Small intestine (tissue), 16 donors: ENCODE measurements around the gene TEX2. TPM values are rescaled to one million over a fixed set of nuclear protein-coding genes. Genes with fewer than 3 reads are reported as not detected.

ENCODE experiments used
- DNase-seq, 2 donors: peaks; one replicate each; pipeline versions ENCODE4 v3.0.0 to v3.0.0-alpha.2; 2013
- FAIRE-seq: peaks from 2 replicates; lab custom pipeline; 2012; peaks lifted over from hg19 to GRCh38; lab: Jason Lieb, UNC
- H3K27ac ChIP-seq, 3 donors: one replicate each; pipeline ENCODE4 v1.5.1; 2013; ENCODE audit warnings: low read length in 2 of 3, mild to moderate bottlenecking in 2 of 3, control low read depth in 1 of 3, inconsistent platforms in 1 of 3, low read depth in 1 of 3, moderate library complexity in 1 of 3
- H3K27me3 ChIP-seq, 3 donors: one replicate each; pipeline ENCODE4 v1.6.1; 2013; ENCODE audit warnings: low read length in 3 of 3, inconsistent platforms in 1 of 3; ENCODE audit not compliant: control insufficient read depth in 3 of 3, insufficient read depth in 3 of 3
- H3K36me3 ChIP-seq, 3 donors: one replicate each; pipeline ENCODE4 v1.6.1; 2013; ENCODE audit warnings: low read length in 3 of 3, inconsistent platforms in 1 of 3, low read depth in 1 of 3, mild to moderate bottlenecking in 1 of 3, moderate library complexity in 1 of 3; ENCODE audit not compliant: control insufficient read depth in 3 of 3, insufficient read depth in 2 of 3
- H3K4me1 ChIP-seq, 3 donors: one replicate each; pipeline ENCODE4 v1.6.1; 2013; ENCODE audit warnings: low read length in 2 of 3, inconsistent platforms in 1 of 3, low read depth in 1 of 3, mild to moderate bottlenecking in 1 of 3, moderate library complexity in 1 of 3; ENCODE audit not compliant: control insufficient read depth in 3 of 3, insufficient read depth in 2 of 3
- H3K4me3 ChIP-seq, 3 donors: one replicate each; pipeline ENCODE4 v1.5.1; 2013; ENCODE audit warnings: low read length in 3 of 3, control low read depth in 1 of 3, inconsistent platforms in 1 of 3, low read depth in 1 of 3, mild to moderate bottlenecking in 1 of 3, moderate library complexity in 1 of 3
- H3K9me3 ChIP-seq, 2 donors: one replicate each; pipeline ENCODE4 v1.6.1; 2013; ENCODE audit warnings: low read depth in 1 of 2, low read length in 1 of 2; ENCODE audit not compliant: control insufficient read depth in 2 of 2, insufficient read depth in 1 of 2
- WGBS, 3 donors: extraction: QIAGEN DNeasy Blood & Tissue Kit; methylation state at CpG; one replicate each; pipeline ENCODE4 v1.1.7; 2013; 5-methylcytosine and 5-hydroxymethylcytosine counted together
- long read RNA-seq, 10 donors: transcript quantifications; one replicate each; lab custom pipeline, GENCODE V29; 2026
- polyA plus RNA-seq, 4 donors: library from polyadenylated mRNA; stranded (reverse) in 3 of 4; unstranded in 1 of 4; fragments of 200-250 nt in 3 of 4; fragments of 120-200 nt in 1 of 4; gene quantifications; one replicate each; pipeline versions ENCODE4 v1.2.1 to v1.2.3, GENCODE V29; 2013
- donor health status: healthy with polysubstance abuse.
- donor health status: control.
- donor health status: control.
- donor health status: Bipolar disorder and iron deficiency.
- donor health status: healthy.

TEX2 gene, protein sequence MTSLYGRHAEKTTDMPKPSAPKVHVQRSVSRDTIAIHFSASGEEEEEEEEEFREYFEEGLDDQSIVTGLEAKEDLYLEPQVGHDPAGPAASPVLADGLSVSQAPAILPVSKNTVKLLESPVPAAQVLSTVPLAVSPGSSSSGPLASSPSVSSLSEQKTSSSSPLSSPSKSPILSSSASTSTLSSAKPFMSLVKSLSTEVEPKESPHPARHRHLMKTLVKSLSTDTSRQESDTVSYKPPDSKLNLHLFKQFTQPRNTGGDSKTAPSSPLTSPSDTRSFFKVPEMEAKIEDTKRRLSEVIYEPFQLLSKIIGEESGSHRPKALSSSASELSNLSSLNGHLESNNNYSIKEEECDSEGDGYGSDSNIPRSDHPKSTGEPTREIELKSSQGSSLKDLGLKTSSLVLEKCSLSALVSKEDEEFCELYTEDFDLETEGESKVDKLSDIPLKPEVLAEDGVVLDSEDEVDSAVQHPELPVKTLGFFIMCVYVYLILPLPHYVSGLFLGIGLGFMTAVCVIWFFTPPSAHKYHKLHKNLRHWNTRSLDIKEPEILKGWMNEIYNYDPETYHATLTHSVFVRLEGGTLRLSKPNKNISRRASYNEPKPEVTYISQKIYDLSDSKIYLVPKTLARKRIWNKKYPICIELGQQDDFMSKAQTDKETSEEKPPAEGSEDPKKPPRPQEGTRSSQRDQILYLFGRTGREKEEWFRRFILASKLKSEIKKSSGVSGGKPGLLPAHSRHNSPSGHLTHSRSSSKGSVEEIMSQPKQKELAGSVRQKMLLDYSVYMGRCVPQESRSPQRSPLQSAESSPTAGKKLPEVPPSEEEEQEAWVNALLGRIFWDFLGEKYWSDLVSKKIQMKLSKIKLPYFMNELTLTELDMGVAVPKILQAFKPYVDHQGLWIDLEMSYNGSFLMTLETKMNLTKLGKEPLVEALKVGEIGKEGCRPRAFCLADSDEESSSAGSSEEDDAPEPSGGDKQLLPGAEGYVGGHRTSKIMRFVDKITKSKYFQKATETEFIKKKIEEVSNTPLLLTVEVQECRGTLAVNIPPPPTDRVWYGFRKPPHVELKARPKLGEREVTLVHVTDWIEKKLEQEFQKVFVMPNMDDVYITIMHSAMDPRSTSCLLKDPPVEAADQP
- 10 to 100 TPM in 2 of 4 donors, 1 to 10 TPM in 2; 4.2 to 44.1 (median 10.6) TPM for polyA plus RNA-seq
- long read RNA-seq, donor 1 = 0 reads
- long read RNA-seq, donor 2 = 0 reads
- long read RNA-seq, donor 3, partial matches to known transcripts = 6 of 6 reads
- long read RNA-seq, donor 3, other reads (novel, unspliced or antisense) = 0 of 6 reads
- long read RNA-seq, donor 4 = 0 reads
- long read RNA-seq, donor 5 = 0 reads
- long read RNA-seq, donor 6 = 0 reads
- long read RNA-seq, donor 7, full-length matches to known transcripts = 1 of 1 reads
- long read RNA-seq, donor 7, partial matches to known transcripts = 0 of 1 reads
- long read RNA-seq, donor 7, other reads (novel, unspliced or antisense) = 0 of 1 reads
- long read RNA-seq, donor 8, full-length matches to known transcripts = 1 of 1 reads
- long read RNA-seq, donor 8, partial matches to known transcripts = 0 of 1 reads
- long read RNA-seq, donor 8, other reads (novel, unspliced or antisense) = 0 of 1 reads
- long read RNA-seq, donor 9 = 0 reads
- long read RNA-seq, donor 10, full-length matches to known transcripts = 3 of 10 reads
- long read RNA-seq, donor 10, partial matches to known transcripts = 7 of 10 reads
- long read RNA-seq, donor 10, other reads (novel, unspliced or antisense) = 0 of 10 reads

- Histone ChIP-seq H3K36me3 (no peaks in the 10 kb centered on the region), H3K4me1 (peaks cover 3 to 23% (median 9%) of the 10 kb centered on the region in 3 donors), H3K4me3 (peak within 1 kb of the TSS; percentile 66 to 92 (median 74)), H3K27ac (peak within 1 kb of the TSS; percentile 84 to 90 (median 88)), H3K9me3 (no peaks in the 10 kb centered on the region), H3K27me3 (peaks cover 0 to 4% (median 0%) of the 10 kb centered on the region in 3 donors)
- 0 to 1% (median 1%) methylated on average over 49 to 69 of the region's 69 CpGs for WGBS, 3 donors
- DNase-seq (peak; percentile 94 to 95), FAIRE-seq (no peak)
These were observed at the start of gene TEX2 for GRCh38 chr17:64263000-64263766. TSS of gene TEX2 (minus strand) at chr17:64263260. CDS start at chr17:64214217, 49,043 bp downstream.

GRCh38 chr17:64309710-64310109 is 46.6 kb upstream of the TEX2 start:
- DNase-seq (no peak), FAIRE-seq (no peak)
- 68 to 74% (median 74%) methylated on average over 4 of the region's 4 CpGs for WGBS, 3 donors

GRCh38 chr17:64309021-64309420 is 46.0 kb upstream of the TEX2 start:
- DNase-seq = no peak
- H3K4me3 ChIP-seq = no peak overlapping the region
- WGBS, 3 donors = 56 to 78% (median 74%) methylated on average over 2 of the region's 2 CpGs
- H3K9me3 ChIP-seq = no peaks in the 10 kb centered on the region
- H3K27ac ChIP-seq = no peak overlapping the region
- no peaks in the 10 kb centered on the region for H3K27me3 ChIP-seq
- H3K36me3 ChIP-seq = no peaks in the 10 kb centered on the region
- peaks cover 0 to 7% (median 0%) of the 10 kb centered on the region in 3 donors for H3K4me1 ChIP-seq
- no peak for FAIRE-seq

More at GRCh38 chr17:64309710-64310109, 46.6 kb upstream of the TEX2 start:
- Histone ChIP-seq H3K27ac (no peak overlapping the region), H3K4me3 (no peak overlapping the region), H3K9me3 (no peaks in the 10 kb centered on the region), H3K36me3 (no peaks in the 10 kb centered on the region), H3K27me3 (no peaks in the 10 kb centered on the region), H3K4me1 (peaks cover 0 to 3% (median 0%) of the 10 kb centered on the region in 3 donors)

DNA sequence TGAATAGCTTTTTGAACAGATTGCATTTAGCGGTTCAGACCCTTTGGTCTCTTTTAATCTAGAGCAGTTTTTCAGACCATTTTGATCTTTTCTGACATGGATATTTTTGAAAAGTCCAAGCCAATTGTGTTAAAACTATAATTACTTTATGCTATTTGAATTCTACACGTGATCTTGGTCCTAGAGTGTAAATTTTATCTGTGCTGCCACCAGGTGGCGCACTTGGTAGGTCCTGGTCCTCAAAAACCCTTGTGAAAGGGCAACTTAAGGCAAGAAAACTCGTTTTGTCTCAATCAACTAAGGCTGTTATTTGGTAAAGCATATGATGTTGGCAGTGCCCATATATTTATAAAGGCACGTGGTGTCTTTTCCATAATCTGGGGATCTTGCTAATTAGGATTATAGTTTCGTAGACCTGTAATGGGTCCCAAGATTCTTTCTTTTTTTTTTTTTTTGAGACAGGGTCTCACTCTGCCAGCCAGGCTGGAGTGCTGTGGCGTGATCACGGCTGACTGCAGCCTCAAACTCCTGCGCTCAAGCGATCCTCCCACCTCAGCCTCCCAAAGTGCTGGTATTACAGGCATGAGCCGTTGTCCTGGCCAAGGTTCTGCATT is 43.9 kb upstream of the TEX2 start:
- Histone ChIP-seq H3K27ac (no peak overlapping the region), H3K4me1 (peaks cover 0 to 23% (median 0%) of the 10 kb centered on the region in 3 donors), H3K36me3 (no peaks in the 10 kb centered on the region), H3K4me3 (no peak overlapping the region), H3K9me3 (no peaks in the 10 kb centered on the region), H3K27me3 (no peaks in the 10 kb centered on the region)
- no peak for FAIRE-seq
- WGBS, 3 donors = 42 to 47% (median 42%) methylated on average over 11 of the region's 11 CpGs
- peak; percentile 65 to 80 for DNase-seq

DNA sequence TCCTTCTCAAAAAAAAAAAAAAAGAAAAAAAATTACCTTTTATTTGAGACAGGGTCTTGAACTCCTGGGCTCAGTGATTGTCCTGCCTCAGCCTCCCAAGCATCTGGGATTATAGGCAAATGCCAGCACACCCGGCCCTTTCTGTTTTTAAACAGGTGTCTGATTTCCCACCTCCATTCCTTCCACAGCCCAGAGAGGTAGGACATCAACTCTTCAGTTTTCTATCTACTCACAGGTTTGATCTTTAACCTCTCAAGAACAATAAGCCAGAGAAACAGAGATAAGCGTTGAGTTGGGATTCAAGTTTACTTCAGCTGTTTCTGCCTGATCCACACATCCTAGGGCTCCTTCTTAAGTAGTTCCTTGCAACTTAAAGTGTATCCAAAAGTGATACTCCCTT is 41.5 kb upstream of the TEX2 start:
- DNase-seq (peak; percentile 48 to 63), FAIRE-seq (no peak)
- WGBS, 3 donors = 7 to 60% (median 24%) methylated on average over 2 of the region's 2 CpGs
- Histone ChIP-seq H3K9me3 (no peaks in the 10 kb centered on the region), H3K27ac (no peak overlapping the region), H3K4me1 (peaks cover 0 to 23% (median 0%) of the 10 kb centered on the region in 3 donors), H3K36me3 (no peaks in the 10 kb centered on the region), H3K27me3 (no peaks in the 10 kb centered on the region), H3K4me3 (no peak overlapping the region)

DNA sequence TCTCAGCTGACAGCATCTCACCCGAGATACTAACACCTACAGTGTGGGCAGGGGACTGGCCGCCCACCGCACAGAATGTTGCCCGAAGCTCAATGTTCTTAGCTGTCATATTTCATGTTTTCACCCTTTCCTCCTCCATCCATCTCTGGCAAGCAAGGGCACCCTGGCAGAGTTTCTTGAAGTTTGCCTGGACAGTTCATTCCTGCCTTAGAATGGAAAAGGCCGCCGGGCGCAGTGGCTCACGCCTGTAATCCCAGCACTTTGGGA is 37.6 kb upstream of the TEX2 start:
- H3K4me1 ChIP-seq = peaks cover 0 to 23% (median 0%) of the 10 kb centered on the region in 3 donors
- WGBS, 3 donors = 81 to 94% (median 86%) methylated on average over 8 of the region's 8 CpGs
- no peaks in the 10 kb centered on the region for H3K9me3 ChIP-seq
- no peak overlapping the region for H3K4me3 ChIP-seq
- H3K27me3 ChIP-seq = no peaks in the 10 kb centered on the region
- no peak for FAIRE-seq
- DNase-seq = no peak
- H3K27ac ChIP-seq = no peak overlapping the region
- no peaks in the 10 kb centered on the region for H3K36me3 ChIP-seq
